Fibroblast of upper back skin (primary cell): ENCODE measurements around the gene SLC26A8.
A peak's percentile ranks its signal among the peaks of the same experiment; 100 is the strongest.
"Not testable (repeated sequence)": the region's sequence is repeated elsewhere in the genome, so short reads cannot be mapped to it uniquely, and the experiment has no call there.

ENCODE experiments used
- DNase-seq: peaks from one replicate; pipeline ENCODE4 v3.0.0-alpha.2; 2013

Gene SLC26A8

DNA sequence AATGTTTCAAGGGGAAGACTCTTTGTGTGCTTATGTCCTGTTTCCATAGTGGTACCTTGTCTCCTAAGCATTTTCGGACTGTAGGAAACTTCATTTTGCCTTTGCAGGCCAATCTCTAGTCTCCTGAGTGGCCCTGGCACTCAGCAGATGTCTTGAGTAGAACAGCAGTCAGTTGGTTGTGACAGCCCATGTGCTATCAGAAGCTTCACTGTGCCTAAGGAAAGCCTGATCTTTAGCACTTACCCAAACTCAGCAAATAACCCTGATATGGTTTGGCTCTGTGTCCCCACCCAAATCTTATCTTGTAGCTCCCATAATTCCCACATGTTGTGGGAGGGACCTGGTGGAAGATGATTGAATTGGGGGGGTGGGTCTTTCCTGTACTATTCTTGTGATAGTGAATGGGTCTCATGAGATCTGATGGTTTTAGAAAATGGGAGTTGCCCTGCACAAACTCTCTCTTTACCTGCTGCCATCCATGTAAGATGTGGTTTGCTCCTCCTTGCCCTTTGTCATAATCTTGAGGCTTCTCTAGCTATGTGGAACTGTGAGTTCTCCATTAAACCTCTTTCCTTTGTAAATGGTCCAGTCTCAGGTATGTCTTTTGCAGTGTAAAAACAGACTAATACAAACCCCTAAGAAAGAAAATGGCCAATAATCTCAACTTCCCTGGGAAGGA lies 87.6 kb downstream of the SLC26A8 start:
- no peak for DNase-seq

DNA sequence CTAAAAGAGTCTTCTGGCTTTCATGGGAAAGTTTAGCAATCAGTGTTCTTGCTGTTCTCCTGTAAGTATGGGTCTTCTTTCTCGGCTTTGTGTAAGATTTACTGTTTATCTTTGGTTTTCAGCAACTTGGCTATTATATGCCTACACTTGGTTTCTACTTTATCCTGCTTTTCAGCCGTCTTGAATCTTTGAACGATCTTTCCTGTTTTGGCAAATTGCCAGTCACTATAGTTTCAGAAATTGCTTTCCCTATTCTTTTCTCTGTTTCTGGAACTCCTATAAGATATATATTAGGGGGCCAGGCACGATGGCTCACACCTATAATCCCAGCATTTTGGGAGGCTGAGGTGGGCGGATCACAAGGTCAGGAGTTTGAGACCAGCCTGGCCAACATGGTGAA lies 89.0 kb downstream of the SLC26A8 start:
- no peak for DNase-seq

DNA sequence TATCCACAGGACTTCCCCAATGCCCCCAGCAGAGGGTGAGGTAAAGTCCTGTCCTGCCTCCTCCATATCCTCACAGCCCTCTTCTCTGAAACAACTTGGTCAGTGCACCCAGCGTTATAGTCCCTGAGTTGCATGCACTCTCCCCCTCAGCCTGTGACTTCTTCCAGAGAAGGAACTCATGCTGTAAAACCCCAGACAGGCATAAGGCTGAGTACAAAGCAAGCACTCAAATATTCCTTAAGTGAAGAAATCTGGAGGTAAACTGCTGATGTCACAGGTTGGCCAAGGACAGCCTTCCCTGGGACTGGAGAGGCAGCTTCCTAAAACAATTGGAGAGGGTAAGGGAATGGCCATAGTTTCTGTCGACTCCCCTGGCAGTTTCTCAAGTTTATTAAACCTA lies 90.6 kb downstream of the SLC26A8 start:
- no peak for DNase-seq

DNA sequence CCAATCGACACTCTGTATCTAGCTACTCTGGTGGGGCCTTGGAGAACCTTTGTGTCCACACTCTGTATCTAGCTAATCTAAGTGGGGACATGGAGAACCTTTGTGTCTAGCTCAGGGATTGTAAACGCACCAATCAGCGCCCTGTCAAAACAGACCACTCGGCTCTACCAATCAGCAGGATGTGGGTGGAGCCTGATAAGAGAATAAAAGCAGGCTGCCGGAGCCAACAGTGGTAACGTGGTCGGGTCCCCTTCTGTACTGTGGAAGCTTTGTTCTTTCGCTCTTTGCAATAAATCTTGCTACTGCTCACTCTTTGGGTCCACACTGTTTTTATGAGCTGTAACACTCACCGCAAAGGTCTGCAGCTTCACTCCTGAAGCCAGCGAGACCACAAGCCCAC lies 92.6 kb downstream of the SLC26A8 start:
- DNase-seq, result not testable (repeated sequence)

DNA sequence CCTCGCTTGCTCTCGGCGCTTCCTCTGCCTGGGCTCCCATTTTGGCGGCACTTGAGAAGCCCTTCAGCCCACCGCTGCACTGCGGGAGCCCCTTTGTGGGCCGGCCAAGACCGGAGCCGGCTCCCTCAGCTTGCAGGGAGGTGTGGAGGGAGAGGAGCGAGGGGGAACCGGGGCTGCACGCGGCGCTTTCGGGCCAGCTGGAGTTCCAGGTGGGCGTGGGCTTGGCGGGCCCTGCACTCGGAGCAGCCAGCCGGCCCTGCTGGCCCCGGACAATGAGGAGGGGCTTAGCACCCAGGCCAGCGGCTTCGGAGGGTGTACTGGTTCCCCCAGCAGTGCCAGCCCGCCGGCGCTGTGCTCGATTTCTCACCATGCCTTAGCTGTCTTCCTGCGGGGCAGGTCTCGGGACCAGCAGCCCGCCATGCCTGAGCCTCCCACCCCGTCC lies 93.3 kb downstream of the SLC26A8 start:
- no peak for DNase-seq

DNA sequence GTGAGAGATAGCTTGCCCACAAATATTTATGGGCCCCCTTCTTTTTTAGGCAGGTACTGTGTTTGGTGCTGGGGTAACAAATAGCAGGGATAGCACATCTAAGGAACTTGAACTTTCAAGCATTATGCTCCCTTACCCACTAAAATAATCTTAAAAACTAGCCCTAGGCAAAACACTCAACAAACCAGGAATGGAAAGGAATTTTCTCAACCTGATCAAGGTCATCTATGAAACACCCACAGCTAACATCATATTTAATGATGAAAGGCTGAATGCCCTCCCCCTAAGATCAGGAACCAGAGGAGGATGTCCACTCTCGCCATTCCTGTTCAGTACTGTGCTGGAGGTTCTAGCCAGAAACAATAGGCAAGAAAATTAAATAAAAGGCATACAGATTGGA lies 94.8 kb downstream of the SLC26A8 start:
- DNase-seq, result no peak

DNA sequence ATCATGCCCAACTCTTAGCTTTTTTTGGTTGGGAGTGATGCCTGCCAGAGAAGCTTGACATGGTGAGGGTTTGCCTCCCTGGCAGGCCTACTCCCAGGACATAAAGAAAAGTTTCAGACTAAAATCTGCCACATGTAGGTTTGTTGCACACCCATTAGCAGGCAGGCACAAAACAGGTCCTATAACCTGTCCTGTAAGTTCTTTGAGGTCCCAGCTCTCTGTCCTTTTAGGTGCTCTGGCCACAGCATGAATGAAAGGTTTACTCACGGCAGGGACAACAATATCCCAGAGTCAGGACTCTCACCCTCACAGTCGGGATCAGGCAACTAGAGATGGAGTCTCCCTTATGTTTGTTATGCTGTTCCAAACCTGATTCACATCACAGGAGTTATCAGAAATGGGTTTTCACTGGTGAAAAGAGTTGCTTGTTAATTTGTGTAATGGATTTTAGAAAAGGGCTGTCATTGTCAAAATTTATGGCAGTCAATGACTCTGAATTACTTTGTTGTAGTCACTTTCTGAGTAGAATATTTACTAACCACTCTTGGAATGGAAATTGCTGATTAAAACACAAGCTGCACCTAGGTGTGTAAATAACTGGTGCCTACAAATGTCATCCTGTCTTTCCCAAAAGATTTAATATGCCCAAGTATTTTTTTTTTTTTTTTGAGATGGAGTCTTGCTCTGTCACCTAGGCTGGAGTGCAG lies 97.8 kb downstream of the SLC26A8 start:
- no peak for DNase-seq

DNA sequence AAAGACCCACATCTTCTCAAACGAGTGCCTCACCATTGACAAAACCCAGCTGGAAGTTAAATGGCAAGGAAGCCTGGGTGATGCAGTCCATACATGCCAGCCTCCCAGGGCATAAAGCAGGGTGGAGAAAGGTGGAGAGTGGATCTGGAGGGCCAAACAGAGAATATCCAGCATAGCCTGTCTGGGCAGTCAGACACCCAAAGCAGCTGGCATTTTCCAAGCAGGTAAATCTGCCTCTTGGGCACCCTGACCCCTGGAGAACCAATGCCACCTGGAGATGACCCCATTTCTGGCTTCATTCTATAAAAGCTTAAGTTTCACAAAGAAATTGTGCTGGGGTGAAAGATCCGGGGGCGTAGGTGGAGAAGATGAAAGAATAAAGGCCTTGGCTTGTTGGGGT lies 98.5 kb downstream of the SLC26A8 start:
- no peak for DNase-seq

DNA sequence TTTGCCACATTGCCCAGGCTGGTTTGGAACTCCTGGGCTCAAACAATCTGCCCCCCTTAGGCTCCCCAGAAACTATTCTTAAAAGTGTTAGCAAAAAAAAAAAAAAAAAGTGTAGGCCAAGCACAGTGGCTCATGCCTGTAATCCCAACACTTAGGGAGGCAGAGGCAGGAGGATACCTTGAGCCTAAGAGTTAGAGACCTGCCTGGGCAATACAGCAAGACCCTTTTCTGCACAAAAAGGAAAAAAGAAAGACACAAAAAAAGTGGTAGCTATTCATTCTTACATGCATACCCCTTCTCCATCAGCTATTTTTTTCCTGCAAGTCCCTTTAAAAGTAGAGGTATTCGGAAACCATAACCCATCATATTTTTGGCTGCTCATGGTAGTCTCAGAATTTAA lies 100.3 kb downstream of the SLC26A8 start:
- no peak for DNase-seq

DNA sequence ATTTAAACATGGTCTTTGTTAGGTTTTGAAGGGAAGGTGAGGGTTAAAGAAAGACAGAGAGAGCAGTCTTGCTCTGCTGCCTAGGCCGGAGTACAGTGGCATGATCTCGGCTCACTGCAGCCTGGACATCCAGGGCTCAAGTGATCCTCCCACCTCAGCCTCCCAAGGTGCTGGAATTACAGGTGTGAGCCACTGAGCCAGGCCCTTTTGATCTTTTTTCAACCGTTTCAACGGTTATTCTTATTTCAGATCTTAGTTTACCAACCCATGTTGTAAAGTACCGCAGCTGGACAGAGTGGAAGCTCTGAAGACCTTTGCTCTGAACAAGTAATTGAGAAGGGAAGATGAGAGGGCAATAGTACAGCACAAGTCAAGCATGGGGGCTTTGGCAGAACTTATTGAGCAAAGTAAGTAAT lies 102.3 kb downstream of the SLC26A8 start:
- DNase-seq, result no peak

DNA sequence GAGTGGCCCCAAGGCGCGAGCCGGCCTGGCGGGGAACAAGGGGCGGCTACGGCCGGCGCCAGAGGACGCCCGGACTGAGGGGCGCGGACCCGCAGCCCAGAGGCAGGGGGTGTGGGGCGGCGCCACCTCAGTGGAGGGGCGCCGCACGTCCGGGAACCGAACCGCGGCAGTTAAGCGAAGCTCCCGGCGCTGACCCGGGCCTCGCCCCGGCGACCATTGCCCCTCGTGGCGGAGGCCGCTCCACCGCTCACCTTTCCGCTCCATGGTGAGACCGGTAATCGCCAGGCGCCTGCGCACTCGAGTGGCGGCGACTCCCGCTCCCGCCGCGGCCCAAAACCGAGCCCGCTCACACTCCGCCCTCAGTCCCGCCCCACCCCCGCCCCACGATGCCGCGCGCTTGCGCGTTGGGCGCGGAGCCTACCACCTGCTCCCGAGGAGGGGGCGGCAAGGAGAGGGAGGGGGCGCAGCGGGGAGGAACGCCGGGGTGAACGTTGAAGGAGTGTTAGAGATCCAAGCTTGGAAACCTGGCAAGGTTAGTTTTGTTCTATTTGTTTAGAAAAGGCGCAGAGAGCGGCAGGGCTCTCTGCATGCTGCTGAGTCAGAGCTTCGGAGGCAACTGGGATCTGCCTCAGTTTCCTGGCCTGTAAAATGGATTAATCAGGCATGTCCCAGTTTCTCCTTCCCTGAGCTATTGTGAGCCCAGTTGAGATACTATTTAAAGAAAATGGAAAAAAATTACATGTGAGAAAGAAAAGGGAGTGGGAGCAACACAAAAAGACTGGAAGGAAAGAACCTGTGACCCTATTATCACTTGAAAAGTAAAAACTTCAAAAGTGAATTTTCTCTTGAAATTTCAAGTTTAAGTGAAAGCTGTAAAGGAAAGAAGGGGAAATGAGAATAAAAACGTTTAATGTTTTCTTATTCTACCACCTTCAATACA lies 103.4 kb downstream of the SLC26A8 start, which contains the start of gene SRPK1:
Gene SRPK1, minus strand, starts transcription at position 306 of the 940 bp plus-strand sequence. Its CDS starts 42 bp downstream, at position 264.
- DNase-seq, result peak; percentile 75

DNA sequence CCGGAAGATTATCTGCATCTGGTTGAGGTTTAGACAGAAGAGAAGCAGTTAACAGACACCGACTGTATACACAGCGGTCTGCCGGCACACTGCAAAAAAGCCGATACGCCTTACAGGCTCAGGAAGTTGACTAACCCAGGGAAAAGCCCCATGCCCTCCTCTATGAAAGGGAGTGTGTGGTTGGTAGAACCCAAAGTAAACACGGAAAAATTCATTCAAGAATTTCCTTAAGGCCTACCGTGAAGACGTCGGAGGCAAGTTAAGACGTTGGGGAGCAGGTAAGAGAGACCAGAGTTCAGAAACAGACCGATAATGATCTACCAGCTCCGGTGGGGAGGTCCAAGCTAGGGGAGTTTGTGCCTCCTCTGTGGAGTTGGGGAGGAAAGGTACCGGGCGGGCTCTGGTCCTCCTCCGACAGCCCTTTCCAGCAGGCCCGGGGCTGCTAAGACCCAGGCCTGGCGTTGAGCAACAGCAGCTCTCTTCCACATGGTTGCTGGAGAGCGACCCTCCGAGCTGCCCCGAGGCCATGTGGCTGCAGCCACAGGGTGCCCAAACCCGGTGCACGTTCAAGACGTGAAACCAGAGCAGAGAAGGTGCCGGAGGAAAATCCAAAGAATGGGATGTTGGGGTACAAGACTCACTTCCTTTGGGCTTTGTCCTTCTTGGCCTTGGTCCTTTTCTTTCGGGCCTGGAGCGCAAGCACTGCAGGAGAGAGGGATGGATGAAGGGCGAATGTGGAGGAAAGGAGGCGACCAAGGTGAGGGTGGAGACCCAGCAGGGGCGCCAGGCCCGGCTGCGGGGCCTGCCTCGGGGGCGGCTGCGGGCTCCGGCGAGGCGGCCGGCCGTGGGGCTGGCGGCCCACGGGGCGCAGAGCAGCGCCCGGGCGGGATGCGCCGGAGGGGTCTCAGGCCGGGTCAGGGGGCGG lies 104.4 kb downstream of the SLC26A8 start:
- DNase-seq, result no peak

DNA sequence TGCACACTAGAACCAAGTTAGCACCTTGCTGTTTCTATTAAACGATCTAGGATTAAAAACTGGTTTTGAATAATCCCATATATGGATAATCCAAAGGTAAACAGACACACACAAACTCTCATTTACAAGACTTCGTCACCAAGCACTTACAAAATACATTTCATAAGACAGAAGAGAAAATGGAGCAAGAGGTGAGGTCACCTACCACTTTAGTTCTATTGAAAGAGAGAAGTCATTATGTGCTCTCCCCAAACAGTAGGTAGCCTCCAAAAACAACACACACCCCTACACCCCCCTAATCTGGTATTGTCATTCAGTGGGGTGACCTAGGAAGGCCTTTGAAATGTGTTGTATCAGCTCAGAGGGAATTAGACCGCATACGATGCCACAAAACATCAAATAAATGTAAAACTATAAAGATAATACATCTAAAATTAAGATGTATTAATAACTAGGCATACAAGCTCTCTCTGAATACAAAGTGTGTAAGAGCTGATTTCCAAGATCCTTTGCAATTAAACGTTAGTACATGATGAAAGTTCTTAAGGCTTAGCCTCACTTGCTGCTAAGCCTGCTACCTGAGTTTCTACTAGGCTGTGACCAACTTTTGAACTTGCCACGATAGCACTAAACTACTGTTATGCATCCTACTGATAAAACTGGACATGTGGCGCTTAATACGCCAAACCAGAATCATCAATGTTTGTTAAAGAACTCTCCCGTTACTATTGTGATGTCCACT lies 105.2 kb downstream of the SLC26A8 start:
- DNase-seq, result no peak

DNA sequence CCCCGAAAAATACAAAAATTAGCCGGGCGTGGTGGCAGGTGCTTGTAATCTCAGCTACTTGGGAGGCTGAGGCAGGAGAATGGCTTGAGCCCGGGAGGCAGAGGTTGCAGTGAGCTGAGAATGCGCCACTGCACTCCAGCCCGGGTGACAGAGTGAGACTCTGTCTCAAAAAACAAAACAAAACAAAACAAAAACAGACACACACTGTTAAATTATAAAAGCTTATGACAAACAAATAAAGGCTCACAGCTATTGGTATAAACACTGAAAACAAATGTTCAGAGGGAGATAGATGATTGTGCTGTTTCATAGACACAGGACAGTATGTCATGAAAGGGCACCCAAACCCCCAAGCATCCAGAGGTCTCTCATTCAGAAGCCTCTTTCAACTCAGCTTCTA lies 107.5 kb downstream of the SLC26A8 start:
- not testable (repeated sequence) for DNase-seq

DNA sequence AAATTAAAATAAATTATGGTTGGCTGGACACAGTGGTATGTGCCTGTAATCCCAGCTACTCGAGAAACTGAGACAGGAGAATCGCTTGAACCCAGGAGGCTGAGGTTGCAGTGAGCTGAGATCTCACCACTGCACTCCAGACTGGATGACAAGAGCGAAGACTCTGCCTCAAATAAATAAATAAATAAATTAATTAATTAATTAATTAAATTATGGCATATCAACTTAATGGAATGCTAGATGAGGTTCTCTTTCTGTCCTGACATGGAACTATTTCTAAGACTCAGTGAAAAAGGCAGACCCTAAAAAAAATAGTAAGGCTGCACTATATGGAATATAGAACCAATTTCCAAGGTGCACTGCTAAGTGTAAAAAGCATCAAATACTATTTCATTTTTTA lies 108.4 kb downstream of the SLC26A8 start:
- DNase-seq, result no peak

DNA sequence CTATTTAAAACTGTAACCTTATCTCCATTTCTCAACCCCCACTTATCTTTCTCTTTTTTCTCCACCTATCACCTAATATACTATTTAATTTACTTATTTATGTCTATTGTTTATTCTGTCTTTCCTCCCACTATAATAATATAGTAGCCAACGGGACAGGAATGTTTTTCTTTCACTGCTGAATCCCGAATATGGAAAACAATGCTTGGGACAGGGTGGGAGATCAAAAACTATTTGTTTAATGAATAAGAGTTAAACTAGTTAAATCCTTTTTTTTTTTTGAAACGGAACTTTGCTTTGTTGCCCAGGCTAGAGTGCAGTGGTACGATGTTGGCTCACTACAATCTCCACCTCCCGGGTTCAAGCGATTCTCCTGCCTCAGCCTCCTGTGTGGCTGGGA lies 109.9 kb downstream of the SLC26A8 start:
- DNase-seq, result no peak

DNA sequence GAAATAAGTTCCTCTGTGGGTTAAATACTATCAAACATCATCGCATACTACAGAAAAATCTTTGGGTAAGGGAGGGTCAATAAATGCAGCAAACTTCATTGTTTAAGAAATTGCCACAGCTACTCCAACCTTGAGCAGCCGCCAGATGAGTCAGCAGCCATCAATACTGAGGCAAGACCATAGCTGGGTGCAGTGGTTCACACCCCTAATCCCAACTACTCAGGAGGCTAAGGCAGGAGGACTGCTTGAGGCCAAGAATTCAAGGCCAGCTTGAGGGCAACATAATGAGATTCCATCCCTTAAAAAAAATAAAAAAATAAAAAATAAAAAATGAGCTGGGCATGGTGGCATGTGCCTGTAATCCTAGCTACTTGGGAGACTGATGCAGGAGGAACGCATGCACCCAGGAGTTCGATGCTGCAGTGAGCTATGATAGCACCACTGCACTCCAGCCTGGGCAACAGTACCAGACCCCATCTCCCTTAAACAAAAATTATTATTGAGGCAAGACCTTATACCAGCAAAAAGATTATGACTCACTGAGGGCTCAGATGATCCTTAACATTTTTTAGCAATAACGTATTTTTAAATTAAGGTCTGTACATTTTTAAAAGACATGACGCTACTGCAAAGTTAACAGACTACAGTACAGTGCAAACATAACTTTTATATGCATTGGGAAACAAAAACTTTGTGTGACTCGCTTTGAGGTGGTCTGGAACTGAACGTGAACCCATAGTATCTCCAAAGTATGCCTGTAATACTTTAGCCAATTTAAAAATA lies 112.4 kb downstream of the SLC26A8 start:
- DNase-seq, result peak; percentile 32

DNA sequence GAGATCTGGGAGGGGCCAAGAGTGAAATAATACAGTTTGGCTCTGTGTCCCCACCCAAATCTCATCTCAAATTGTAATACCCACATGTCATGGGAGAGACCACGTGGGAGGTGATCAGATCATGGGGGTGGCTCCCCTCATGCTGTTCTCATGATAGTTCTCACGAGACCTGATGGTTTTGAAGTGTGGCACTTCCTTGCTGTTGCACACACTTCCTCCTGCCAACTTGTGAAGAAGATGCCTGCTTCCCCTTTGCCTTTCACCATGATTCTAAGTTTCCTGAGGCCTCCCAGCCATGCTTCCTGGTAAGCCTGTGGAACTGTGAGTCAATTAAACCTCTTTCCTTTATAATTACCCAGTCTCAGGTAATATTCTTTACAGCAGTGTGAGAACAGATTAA lies 114.9 kb downstream of the SLC26A8 start:
- DNase-seq, result not testable (repeated sequence)

DNA sequence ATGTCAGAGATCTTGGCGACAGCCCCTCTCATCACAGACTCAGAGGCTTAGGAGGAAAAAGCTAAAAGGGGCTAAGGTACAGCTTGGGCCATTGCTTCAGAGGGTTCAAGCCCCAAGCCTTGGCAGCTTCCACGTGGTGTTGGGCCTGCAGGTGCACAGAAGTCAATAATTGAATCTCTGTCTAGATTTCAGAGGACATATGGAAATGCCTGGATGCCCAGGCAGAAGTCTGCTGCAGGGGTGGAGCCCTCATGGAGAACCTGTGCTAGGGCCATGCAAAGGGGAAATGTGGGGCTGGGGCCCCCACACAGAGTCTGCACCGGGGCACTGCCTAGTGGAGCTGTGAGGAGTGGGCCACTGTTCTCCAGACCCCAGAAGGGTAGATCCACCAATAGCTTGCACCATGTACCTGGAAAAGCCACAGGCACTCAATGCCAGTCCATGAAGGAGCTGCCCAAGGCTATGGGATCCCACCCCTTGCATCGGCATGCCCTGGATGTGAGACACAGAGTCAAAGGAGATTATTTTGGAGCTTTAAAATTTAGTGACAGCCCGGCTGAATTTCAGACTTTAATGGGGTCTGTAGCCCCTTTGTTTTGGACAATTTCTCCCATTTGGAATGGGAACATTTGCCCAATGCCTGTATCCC lies 115.6 kb downstream of the SLC26A8 start:
- not testable (repeated sequence) for DNase-seq

DNA sequence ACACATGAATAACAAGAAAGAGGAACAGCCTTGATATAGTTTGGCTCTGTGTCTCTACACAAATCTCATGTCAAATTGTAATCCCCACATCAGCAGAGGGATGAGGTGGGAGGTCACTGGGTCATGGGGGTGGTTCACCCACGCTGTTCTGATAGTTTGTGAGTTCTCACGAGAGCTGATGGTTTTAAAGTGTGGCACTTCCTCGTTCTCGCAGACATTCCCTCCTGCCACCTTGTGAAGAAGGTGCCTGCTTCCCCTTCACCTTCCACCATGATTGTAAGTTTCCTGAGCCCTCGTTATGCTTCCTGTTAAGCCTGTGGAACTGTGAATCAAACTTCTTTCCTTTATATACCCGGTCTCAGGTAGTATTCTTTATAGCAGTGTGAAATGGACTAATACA lies 116.7 kb downstream of the SLC26A8 start:
- DNase-seq, result no peak
